ENCODE results near the gene C2orf68.

Gene C2orf68

DNA sequence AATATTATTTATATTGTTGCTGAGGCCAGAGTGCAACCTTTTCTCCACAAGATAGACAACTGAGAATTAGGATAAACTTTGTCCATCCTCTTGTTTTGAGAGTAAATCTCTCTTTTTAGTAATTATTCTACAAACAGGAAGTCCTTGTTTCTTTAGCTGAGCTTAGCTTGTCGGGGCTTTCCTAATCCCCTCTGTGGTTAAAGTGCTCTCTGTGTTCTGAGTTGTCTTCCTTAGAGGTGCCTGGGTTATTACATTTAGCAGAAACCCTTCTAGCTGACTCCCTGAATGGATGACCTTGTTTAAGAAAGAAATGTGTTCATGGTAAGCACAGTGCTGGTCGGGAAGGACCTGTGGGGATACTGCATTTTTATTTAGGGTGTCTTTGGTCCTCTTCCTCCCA lies 16.8 kb upstream of the C2orf68 start:
- TF ChIP-seq POLR2AphosphoS5 (IDR thresholded peaks at IDR 0.05; ENCODE audit: low read depth, low read length) (no peak), SIN3A (IDR thresholded peaks at IDR 0.05; ENCODE audit: borderline replicate concordance, insufficient read depth, low read length) (no peak), TAF1 (IDR thresholded peaks at IDR 0.05; ENCODE audit: borderline replicate concordance, insufficient read depth, low read length) (no peak), FOXP2 (optimal IDR thresholded peaks at IDR 0.05; ENCODE audit: borderline replicate concordance, extremely low read depth, extremely low read length, insufficient read depth) (no peak)
- TF ChIP-seq, protein P1, sequence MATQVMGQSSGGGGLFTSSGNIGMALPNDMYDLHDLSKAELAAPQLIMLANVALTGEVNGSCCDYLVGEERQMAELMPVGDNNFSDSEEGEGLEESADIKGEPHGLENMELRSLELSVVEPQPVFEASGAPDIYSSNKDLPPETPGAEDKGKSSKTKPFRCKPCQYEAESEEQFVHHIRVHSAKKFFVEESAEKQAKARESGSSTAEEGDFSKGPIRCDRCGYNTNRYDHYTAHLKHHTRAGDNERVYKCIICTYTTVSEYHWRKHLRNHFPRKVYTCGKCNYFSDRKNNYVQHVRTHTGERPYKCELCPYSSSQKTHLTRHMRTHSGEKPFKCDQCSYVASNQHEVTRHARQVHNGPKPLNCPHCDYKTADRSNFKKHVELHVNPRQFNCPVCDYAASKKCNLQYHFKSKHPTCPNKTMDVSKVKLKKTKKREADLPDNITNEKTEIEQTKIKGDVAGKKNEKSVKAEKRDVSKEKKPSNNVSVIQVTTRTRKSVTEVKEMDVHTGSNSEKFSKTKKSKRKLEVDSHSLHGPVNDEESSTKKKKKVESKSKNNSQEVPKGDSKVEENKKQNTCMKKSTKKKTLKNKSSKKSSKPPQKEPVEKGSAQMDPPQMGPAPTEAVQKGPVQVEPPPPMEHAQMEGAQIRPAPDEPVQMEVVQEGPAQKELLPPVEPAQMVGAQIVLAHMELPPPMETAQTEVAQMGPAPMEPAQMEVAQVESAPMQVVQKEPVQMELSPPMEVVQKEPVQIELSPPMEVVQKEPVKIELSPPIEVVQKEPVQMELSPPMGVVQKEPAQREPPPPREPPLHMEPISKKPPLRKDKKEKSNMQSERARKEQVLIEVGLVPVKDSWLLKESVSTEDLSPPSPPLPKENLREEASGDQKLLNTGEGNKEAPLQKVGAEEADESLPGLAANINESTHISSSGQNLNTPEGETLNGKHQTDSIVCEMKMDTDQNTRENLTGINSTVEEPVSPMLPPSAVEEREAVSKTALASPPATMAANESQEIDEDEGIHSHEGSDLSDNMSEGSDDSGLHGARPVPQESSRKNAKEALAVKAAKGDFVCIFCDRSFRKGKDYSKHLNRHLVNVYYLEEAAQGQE (IDR thresholded peaks at IDR 0.05; ENCODE audit: insufficient read depth in 1 of 2, low read depth in 2 of 2, low read length in 2 of 2) = no peak

DNA sequence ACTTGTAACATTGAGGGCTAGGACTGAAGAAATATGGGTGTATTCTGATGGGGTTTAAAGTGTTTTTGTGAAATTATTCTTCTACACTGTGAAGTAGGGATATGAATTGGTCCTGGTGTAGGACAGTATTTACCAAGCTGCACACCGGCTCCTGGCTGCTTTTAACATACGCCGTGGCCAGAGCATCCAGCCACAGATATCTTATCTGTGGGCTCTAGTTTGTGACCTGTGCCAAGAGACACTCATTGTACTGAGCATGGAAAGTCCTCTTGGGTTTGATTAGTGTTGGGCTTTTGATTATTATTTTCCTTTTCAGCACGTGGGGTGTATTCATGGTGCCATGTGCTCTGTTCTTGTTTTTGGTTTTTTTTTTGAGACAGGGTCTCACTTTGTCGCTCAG lies 12.1 kb upstream of the C2orf68 start:
- TF ChIP-seq SIN3A (IDR thresholded peaks at IDR 0.05; ENCODE audit: borderline replicate concordance, insufficient read depth, low read length) = no peak
- no peak for TF ChIP-seq TAF1 (IDR thresholded peaks at IDR 0.05; ENCODE audit: borderline replicate concordance, insufficient read depth, low read length)

DNA sequence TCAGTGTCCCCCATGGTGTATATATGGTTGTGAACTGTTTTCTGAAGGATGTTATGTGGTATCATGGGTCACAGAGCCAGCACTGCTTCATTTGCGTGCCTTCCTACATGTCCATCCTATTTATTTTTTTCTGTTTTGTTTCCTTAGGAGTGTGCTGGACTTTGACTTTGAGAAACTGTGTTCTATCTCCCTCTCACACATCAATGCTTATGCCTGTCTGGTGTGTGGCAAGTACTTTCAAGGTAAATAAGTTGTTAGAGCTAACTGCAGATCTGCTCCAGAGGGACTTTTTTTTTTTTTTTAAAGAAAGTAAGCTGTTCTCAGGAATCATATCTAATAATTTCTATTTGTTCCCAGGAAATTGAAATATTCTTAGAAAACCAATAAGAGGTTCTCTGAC lies 9.5 kb upstream of the C2orf68 start:
- TF ChIP-seq SIN3A (IDR thresholded peaks at IDR 0.05; ENCODE audit: borderline replicate concordance, insufficient read depth, low read length) (no peak), POLR2AphosphoS5 (IDR thresholded peaks at IDR 0.05; ENCODE audit: low read depth, low read length) (no peak), FOXP2 (optimal IDR thresholded peaks at IDR 0.05; ENCODE audit: borderline replicate concordance, extremely low read depth, extremely low read length, insufficient read depth) (no peak)
- TF ChIP-seq, protein P1 (IDR thresholded peaks at IDR 0.05; ENCODE audit: insufficient read depth in 1 of 2, low read depth in 2 of 2, low read length in 2 of 2) = no peak

DNA sequence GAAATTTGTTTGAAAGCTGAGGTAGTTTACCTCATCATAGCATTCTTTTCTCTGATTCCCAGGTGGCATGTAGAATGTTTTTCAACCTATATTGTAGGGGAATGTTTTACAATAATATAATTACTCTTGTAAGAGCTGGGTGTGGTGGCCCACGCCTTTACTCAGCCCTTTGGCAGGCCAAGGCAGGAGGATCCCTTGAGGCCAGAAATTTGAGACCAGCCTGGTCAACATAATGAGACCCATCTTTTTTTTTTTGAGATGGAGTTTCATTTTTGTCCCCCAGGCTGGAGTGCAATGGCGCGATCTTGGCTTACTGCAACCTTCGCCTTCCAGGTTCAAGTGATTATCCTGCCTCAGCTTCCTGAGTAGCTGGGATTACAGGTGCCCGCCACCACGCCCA lies 7.8 kb upstream of the C2orf68 start:
- TF ChIP-seq, protein P1 (IDR thresholded peaks at IDR 0.05; ENCODE audit: insufficient read depth in 1 of 2, low read depth in 2 of 2, low read length in 2 of 2) = no peak

DNA sequence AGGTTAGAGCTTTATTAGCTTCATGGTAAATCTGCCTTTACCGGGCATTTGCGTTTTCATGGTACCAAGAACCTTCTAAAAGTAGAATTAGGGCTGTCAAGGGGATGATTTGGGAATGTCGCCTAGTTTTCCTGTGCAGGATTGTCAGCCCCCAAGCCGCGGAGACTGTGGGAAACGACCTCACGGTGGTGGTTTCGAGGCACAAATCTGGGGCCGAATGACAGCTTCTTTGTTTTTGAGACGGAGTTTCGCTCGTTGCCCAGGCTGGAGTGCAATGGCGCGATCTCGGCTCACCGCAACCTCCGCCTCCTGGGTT lies 3.5 kb upstream of the C2orf68 start:
- no peak for TF ChIP-seq FOXP2 (optimal IDR thresholded peaks at IDR 0.05; ENCODE audit: borderline replicate concordance, extremely low read depth, extremely low read length, insufficient read depth)
- TF ChIP-seq SIN3A (IDR thresholded peaks at IDR 0.05; ENCODE audit: borderline replicate concordance, insufficient read depth, low read length) = no peak
- no peak for TF ChIP-seq TAF1 (IDR thresholded peaks at IDR 0.05; ENCODE audit: borderline replicate concordance, insufficient read depth, low read length)
- TF ChIP-seq, protein P1 (IDR thresholded peaks at IDR 0.05; ENCODE audit: insufficient read depth in 1 of 2, low read depth in 2 of 2, low read length in 2 of 2) = no peak
- no peak for TF ChIP-seq POLR2AphosphoS5 (IDR thresholded peaks at IDR 0.05; ENCODE audit: low read depth, low read length)

All from PFSK-1 (cell line).